Ramos (cell line): ENCODE data around the gene ELP4.
"Not testable (repeated sequence)": the region's sequence is repeated elsewhere in the genome, so short reads cannot be mapped to it uniquely, and the experiment has no call there.

Experiments
- in situ Hi-C: fragments of 300-500 bp; cut with MboI; formaldehyde crosslinking; loops from one replicate; pipeline ENCODE4 v1.14.3; 2022; ENCODE audit warnings: low sequenced_read_pairs; ENCODE audit not compliant: unreplicated experiment

Gene ELP4

GRCh38 chr11:31535479-31535878 is 25.9 kb downstream of the ELP4 start:
- in situ Hi-C loops, result no loop called here

DNA sequence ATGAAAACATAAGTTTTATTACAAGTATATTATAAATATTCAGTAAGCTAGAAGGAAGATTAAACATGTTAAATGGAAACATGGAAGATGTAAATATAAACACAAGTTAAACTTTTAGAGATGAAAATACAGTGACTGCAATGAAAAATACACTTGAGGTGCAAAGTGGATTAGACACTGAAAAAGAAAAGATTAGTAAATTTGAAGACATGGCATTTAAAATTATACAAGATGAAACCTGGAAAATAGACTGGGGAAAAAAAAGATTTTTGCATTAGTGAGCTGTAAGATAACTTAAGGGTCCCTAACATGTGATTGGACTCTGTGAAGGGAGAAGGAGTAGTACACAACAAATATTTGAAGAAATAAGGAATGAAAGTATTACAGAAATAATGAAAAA is 33.3 kb downstream of the ELP4 start:
- in situ Hi-C loops, result no loop called here

DNA sequence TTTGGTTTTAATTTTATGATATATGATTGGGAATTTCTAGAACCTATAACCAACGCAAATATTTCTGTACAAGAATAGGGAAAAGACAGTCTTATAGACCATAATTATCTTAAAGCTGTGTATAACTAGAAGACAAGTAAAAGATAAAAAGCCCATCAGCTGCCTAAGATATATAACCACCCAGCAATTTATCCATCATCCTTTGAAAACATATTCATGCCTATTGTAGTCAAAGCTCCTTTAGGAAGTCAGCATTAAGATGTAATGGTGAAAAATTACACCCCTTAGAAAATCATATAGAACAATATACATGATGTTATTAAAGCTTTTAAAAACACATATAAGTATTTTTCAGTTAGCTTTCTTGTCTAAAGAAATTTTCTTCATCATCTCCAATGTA is 46.4 kb downstream of the ELP4 start:
- in situ Hi-C loops, result no loop called here

GRCh38 chr11:31558001-31558400 is 48.4 kb downstream of the ELP4 start:
- in situ Hi-C loops, result no loop called here

DNA sequence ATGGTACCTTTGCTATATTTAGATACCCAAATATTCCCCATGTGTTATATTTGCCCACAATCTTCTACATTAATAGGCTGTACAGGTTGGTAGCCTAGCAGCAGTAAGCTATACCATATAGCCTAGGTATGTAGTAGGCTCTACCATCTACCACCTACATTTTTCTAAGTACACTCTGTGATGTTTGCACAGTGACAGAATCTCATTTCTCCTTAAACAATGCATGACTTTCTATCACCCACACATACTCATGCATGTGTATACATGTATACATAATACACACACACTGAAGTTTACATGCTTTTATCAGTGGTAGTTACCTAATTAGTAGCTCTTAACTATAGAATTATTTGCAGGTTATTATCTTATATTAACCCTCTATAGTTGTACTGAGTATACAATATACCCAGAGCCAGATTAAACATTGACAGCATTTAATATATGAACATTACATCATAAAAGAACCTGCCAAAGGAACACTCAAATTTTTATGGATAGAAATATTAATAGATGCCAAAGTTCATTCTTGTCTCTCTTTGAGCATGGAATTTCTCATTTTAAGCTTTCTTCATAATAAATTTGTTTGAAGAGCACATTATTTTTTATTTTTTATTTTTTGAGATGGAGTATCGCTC is 51.4 kb downstream of the ELP4 start:
- in situ Hi-C loops, result no loop called here

- in situ Hi-C loops, result not testable (repeated sequence)
These were observed 55.0 kb downstream of the ELP4 start for GRCh38 chr11:31564517-31564916.

GRCh38 chr11:31574133-31574532 is 64.6 kb downstream of the ELP4 start:
- in situ Hi-C loops, result not testable (repeated sequence)

DNA sequence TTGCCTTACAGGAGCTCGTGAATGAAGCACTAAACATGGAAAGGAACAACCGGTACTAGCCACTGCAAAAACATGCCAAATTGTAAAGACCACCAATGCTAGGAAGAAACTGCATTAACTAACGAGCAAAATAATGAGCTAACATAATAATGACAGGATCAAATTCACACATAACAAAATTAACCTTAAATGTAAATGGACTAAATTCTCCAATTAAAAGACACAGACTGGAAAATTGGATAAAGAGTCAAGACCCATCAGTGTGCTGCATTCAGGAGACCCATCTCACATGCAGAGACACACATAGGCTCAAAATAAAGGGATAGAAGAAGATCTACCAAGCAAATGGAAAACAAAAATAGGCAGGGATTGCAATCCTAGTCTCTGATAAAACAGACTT is 66.2 kb downstream of the ELP4 start:
- in situ Hi-C loops, result not testable (repeated sequence)

- in situ Hi-C loops, result not testable (repeated sequence)
These were observed 69.8 kb downstream of the ELP4 start for GRCh38 chr11:31579412-31579811.

- in situ Hi-C loops, result no loop called here
These were observed 73.1 kb downstream of the ELP4 start for GRCh38 chr11:31582697-31583096.

DNA sequence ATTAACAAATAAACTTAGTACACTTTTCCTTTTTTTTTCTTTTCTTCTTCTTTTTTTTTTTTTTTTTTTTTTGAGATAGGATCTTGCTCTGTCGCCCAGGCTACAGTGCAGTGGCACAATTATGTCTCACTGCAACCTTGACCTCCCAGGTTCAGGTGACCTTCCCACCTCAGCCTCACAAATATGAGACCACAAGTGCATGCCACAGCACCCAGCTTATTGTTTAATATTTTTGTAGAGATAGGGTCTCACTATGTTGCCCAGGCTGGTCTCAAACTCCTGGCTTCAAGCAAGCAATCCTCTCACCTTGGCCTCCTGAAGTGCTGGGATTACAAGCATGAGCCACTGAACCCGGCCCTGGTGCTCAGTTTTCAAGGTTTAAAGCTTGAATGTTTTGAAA is 88.9 kb downstream of the ELP4 start:
- in situ Hi-C loops, result no loop called here

GRCh38 chr11:31601635-31602282 is 92.2 kb downstream of the ELP4 start:
- in situ Hi-C loops, result no loop called here

GRCh38 chr11:31606893-31607292 is 97.3 kb downstream of the ELP4 start:
- in situ Hi-C loops, result no loop called here

GRCh38 chr11:31607914-31608313 is 98.3 kb downstream of the ELP4 start:
- in situ Hi-C loops, result no loop called here

GRCh38 chr11:31608995-31609394 is 99.4 kb downstream of the ELP4 start:
- in situ Hi-C loops, result no loop called here

GRCh38 chr11:31610544-31610943 is 101.0 kb downstream of the ELP4 start:
- in situ Hi-C loops, result no loop called here

- in situ Hi-C loops, result no loop called here
These were observed 107.7 kb downstream of the ELP4 start for GRCh38 chr11:31617246-31617645.

- in situ Hi-C loops, result no loop called here
These were observed 110.4 kb downstream of the ELP4 start for GRCh38 chr11:31619980-31620379.

- in situ Hi-C loops, result no loop called here
These were observed 110.9 kb downstream of the ELP4 start for GRCh38 chr11:31620434-31620833.

GRCh38 chr11:31625868-31626267 is 116.3 kb downstream of the ELP4 start:
- in situ Hi-C loops, result no loop called here

DNA sequence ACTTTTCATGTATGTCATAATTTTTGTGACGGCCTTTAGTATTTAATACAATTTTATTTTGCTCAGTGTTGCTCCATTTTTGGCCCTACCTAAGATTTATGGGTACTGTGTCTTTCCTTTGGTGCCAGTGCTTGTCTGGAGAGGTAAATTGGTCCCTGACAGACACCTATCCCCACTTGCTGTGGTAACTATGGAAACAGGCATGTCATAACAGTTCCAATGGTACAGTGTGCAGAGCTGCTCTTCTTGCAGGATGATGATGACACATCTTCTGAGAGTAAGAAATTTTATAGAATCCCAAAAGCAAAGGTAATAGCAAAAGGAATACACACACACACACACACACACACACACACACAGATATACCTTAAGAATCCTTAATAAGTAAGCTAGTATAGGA is 118.5 kb downstream of the ELP4 start:
- in situ Hi-C loops, result no loop called here

DNA sequence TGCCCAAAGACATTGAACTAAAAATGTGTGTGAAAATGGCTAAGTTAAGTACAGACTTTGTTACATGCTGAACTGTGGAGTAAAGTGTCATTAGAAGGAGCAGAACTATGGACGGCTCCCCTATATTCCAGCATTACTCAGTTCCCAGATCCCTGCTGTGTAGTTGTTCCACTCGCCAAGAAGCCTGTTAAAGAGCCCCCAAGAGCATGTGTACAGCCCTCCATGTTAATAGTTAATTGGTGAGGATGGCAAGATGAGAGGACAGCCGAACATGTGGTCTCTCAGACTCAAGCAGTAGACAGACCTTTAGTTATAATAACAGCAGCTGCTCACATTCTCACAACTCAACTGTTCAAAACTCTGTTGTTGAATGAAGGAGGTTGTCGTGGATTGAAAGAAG is 127.4 kb downstream of the ELP4 start:
- in situ Hi-C loops, result no loop called here
